ENCODE measurements around the gene ZNF385C. TPM values are rescaled to one million over a fixed set of nuclear protein-coding genes. Genes with fewer than 3 reads are reported as not detected.

The ZNF385C gene
- total and polyA plus RNA-seq, 2 donors (not counting 1 experiment from before 2014, with no cell fraction given): under 0.01 to 0.03 TPM

GRCh38 chr17:42027590-42027889 is 70.7 kb downstream of the ZNF385C start:
- Histone ChIP-seq H2AFZ (ENCODE audit: low read length) (no peak overlapping the region), H3K79me2 (ENCODE audit: control insufficient read depth, insufficient read depth, low read length) (no peaks in the 10 kb centered on the region), H3K9ac (ENCODE audit: insufficient read depth, low read length) (no peak overlapping the region), H4K20me1 (ENCODE audit: control insufficient read depth, extremely low read depth, insufficient read depth, low read length) (no peaks in the 10 kb centered on the region), H3K4me2 (ENCODE audit: extremely low read depth, insufficient read depth, low read length) (no peak overlapping the region), H3K27me3 (ENCODE audit: control insufficient read depth, insufficient read depth, low read length) (peaks cover 2% of the 10 kb centered on the region), H3K36me3 (ENCODE audit: control insufficient read depth, insufficient read depth, low read length) (peaks cover 10% of the 10 kb centered on the region), H3K27ac (ENCODE audit: insufficient read depth, low read length) (no peak overlapping the region), H3K4me3 (replicated peaks in 1 of 4; ENCODE audit: control extremely low read depth in 1 of 4, insufficient read depth in 1 of 4, low read depth in 3 of 4, low read length in 4 of 4) (no peak overlapping the region), H3K4me1 (ENCODE audit: control insufficient read depth, extremely low read depth, insufficient read depth, low read length) (peaks cover 12% of the 10 kb centered on the region), H3K9me3 (ENCODE audit: control insufficient read depth, insufficient read depth, low read depth, low read length) (no peaks in the 10 kb centered on the region)
- TF ChIP-seq, protein P1, sequence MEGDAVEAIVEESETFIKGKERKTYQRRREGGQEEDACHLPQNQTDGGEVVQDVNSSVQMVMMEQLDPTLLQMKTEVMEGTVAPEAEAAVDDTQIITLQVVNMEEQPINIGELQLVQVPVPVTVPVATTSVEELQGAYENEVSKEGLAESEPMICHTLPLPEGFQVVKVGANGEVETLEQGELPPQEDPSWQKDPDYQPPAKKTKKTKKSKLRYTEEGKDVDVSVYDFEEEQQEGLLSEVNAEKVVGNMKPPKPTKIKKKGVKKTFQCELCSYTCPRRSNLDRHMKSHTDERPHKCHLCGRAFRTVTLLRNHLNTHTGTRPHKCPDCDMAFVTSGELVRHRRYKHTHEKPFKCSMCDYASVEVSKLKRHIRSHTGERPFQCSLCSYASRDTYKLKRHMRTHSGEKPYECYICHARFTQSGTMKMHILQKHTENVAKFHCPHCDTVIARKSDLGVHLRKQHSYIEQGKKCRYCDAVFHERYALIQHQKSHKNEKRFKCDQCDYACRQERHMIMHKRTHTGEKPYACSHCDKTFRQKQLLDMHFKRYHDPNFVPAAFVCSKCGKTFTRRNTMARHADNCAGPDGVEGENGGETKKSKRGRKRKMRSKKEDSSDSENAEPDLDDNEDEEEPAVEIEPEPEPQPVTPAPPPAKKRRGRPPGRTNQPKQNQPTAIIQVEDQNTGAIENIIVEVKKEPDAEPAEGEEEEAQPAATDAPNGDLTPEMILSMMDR (conservative IDR thresholded peaks at IDR 0.05 in 1 of 2, IDR thresholded peaks at IDR 0.05 in 1 of 2; ENCODE audit: low read depth in 1 of 2, low read length in 2 of 2): no peak
- no peak for TF ChIP-seq EZH2 (IDR thresholded peaks at IDR 0.05; ENCODE audit: low read length, missing control alignments)
- no peak for DNase-seq (ENCODE audit: low read depth in 2 of 2)

- Histone ChIP-seq H3K4me1 (ENCODE audit: control insufficient read depth, extremely low read depth, insufficient read depth, low read length) (peaks cover 12% of the 10 kb centered on the region), H3K27ac (ENCODE audit: insufficient read depth, low read length) (no peak overlapping the region), H3K36me3 (ENCODE audit: control insufficient read depth, insufficient read depth, low read length) (peaks cover 15% of the 10 kb centered on the region), H3K27me3 (ENCODE audit: control insufficient read depth, insufficient read depth, low read length) (peaks cover 2% of the 10 kb centered on the region), H3K79me2 (ENCODE audit: control insufficient read depth, insufficient read depth, low read length) (no peaks in the 10 kb centered on the region), H2AFZ (ENCODE audit: low read length) (no peak overlapping the region), H4K20me1 (ENCODE audit: control insufficient read depth, extremely low read depth, insufficient read depth, low read length) (no peaks in the 10 kb centered on the region), H3K9me3 (ENCODE audit: control insufficient read depth, insufficient read depth, low read depth, low read length) (no peaks in the 10 kb centered on the region), H3K4me2 (ENCODE audit: extremely low read depth, insufficient read depth, low read length) (no peak overlapping the region), H3K4me3 (replicated peaks in 1 of 4; ENCODE audit: control extremely low read depth in 1 of 4, insufficient read depth in 1 of 4, low read depth in 3 of 4, low read length in 4 of 4) (no peak overlapping the region), H3K9ac (ENCODE audit: insufficient read depth, low read length) (no peak overlapping the region)
- DNase-seq (ENCODE audit: low read depth in 2 of 2): no peak
- no peak for TF ChIP-seq EZH2 (IDR thresholded peaks at IDR 0.05; ENCODE audit: low read length, missing control alignments)
- TF ChIP-seq, protein P1 (conservative IDR thresholded peaks at IDR 0.05 in 1 of 2, IDR thresholded peaks at IDR 0.05 in 1 of 2; ENCODE audit: low read depth in 1 of 2, low read length in 2 of 2): no peak
Measured at GRCh38 chr17:42026857-42027589, 71.2 kb downstream of the ZNF385C start.

- Histone ChIP-seq H3K4me2 (ENCODE audit: extremely low read depth, insufficient read depth, low read length) (no peak overlapping the region), H3K9ac (ENCODE audit: insufficient read depth, low read length) (no peak overlapping the region), H4K20me1 (ENCODE audit: control insufficient read depth, extremely low read depth, insufficient read depth, low read length) (no peaks in the 10 kb centered on the region), H2AFZ (ENCODE audit: low read length) (no peak overlapping the region), H3K27ac (ENCODE audit: insufficient read depth, low read length) (no peak overlapping the region), H3K4me3 (replicated peaks in 1 of 4; ENCODE audit: control extremely low read depth in 1 of 4, insufficient read depth in 1 of 4, low read depth in 3 of 4, low read length in 4 of 4) (no peak overlapping the region), H3K4me1 (ENCODE audit: control insufficient read depth, extremely low read depth, insufficient read depth, low read length) (peaks cover 14% of the 10 kb centered on the region), H3K9me3 (ENCODE audit: control insufficient read depth, insufficient read depth, low read depth, low read length) (no peaks in the 10 kb centered on the region), H3K79me2 (ENCODE audit: control insufficient read depth, insufficient read depth, low read length) (peaks cover 5% of the 10 kb centered on the region), H3K27me3 (ENCODE audit: control insufficient read depth, insufficient read depth, low read length) (no peaks in the 10 kb centered on the region), H3K36me3 (ENCODE audit: control insufficient read depth, insufficient read depth, low read length) (peaks cover 15% of the 10 kb centered on the region)
- DNase-seq (ENCODE audit: low read depth in 2 of 2): no peak
- TF ChIP-seq, protein P1 (conservative IDR thresholded peaks at IDR 0.05 in 1 of 2, IDR thresholded peaks at IDR 0.05 in 1 of 2; ENCODE audit: low read depth in 1 of 2, low read length in 2 of 2): no peak
- TF ChIP-seq EZH2 (IDR thresholded peaks at IDR 0.05; ENCODE audit: low read length, missing control alignments): no peak
Measured at GRCh38 chr17:42025936-42026335, 72.3 kb downstream of the ZNF385C start.
